ENCODE measurements around the gene NOTCH2.

NOTCH2 gene

DNA sequence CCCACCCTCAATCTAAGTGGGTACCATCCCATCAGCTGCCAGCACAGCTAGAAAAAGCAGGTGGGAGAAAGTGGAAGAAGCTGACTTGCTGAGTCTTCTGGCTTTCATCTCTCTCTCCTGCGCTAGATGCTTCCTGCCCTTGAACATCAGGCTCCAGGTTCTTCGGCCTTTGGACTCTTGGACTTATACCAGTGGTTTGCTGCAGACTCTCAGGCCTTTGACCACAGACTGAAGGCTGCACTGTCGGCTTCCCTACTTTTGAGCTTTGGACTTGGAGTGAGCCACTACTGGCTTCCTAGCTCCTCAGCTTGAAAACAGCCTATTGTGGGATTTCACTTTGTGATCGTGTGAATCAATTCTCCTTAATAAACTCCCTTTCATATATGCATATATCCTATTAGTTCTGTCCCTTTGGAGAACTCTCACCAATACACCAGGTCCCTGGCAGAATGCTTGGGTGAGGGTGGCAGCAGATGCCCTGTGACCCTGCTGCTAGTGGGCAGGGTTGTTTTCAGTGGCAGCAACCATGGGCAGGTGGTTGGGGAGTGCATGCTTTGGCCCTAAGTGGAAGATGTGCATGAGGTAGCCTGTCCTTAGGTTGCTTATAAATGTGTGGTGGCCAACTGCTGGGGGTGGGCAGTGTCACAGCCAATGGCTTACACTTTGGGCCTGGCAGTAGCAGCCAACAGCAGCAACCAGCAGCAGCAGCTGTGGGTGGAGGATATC lies 162.4 kb downstream of the NOTCH2 start:
- no peak for DNase-seq (ENCODE audit: low spot score)

DNA sequence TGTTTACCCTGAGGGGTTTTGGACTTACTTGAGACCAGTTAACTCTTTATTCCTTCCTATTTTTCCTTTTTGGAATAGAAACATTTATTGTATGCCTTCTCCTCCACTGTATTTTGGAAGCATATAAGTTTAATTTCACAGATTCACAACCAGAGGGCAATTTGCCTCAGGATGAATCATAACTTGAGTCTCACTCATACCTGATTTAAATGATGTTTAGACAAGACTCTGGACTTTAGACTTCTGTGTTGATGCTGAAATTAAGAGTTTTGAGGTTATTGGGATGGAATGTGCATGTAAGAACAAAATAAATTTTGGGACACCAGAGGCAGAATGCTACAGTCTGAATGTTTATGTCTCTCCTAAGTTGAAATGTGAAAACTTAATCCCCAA lies 166.0 kb downstream of the NOTCH2 start:
- DNase-seq (ENCODE audit: low spot score): no peak

DNA sequence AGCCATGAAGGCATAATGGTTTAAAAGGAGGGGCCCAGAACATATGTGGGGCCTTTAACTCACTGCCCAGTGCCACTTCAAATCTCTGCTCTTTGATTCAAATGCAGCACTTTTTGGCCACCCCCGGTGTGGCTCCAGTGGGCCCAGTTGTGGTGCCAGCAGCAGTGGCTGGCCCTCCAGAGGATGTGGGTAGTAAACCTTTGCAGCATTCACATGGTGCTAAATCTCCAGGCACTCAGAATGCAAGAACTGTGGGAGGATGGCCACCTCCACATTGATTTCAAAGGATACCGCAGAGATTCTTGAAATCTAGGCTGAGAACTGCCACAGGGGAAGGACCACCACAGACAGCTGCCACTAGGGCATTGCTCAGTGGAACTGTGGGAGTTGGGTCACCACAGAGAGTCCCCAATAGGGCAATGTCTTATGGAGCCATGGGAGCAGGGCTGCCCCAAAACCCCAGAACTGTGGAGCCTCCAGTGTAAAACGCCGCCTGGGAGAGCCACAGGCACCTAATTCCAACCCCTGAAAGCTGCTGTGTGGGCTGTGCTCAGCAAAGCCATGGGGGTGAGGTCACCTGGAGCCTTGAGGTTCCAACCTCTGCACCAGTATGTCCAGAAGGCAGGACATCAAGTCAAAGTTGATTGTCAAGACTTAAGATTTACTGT lies 166.6 kb downstream of the NOTCH2 start:
- no peak for DNase-seq (ENCODE audit: low spot score)

DNA sequence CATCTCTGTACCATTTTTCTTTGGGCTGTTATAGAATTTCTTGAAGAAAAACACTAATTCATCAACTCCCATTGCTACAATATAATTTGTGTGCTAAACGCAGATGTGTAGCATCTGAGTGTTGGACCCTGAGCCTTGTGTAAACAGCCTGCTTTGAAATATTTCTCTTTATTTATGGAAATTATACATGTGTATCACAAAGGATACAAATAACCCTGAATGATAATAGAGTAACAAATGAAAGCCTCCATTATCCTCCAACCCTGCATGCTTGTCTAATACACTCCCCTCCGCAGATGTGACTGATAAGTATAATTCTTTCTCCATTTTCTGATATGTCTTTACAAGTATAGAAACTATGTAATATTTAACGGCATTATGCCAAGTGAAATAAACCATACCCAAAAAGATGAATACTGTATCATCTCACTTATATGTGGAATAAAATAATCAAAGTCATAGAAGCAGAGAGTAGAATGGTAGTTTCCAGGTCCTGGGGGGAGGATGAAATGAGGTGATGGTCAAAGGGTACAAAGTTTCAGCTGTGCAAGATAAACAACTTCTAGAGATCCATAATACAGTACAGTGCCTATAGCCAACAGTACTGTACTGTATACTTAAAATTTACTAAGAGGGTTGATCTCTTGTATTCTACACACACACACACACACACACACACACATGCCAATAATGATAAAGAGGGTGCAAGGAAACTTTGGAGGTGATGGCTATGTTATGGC lies 170.3 kb downstream of the NOTCH2 start:
- DNase-seq (ENCODE audit: low spot score): no peak

DNA sequence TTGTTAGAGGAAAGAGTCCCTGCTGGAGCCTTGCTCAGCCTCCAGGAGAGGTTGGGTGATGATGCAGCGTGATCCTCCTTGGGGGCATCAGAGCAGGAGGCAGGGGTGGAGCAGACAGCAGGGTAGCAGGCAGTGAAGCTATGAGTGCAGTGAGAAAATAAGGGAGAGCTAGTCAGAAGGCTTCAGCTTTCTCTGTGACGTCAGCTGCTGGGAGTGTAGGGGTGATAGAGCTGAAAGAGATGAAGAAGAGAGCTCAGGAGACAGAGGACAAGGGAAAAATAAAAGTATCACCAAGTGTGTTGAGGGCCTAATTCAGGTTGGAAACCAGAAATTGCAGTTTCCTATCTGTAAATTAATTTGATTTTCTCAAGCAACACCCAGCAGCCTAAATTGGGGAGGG lies 170.9 kb downstream of the NOTCH2 start:
- DNase-seq (ENCODE audit: low spot score): no peak

DNA sequence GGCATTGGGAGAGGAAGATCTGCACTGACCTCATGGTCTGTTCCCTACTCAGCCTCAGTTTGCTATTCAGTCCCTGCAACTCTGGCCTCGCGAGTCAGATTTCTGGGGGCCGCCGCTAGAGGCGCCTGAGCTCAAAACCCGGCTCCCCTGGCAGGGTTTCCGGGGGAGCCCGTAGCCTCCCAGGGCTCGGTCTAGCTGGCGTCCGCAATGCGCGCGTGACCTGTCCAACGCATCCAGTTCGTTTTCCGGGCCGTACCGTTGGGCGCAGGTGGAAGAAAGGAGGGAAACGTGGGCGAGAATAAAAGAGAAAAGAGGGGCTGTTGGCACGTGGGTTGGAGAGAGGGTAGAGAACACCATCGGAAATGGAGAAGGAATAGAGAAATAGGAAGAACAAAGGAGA lies 173.2 kb downstream of the NOTCH2 start, which contains the start of gene ADAM30:
Gene ADAM30 (minus strand): TSS at position 213 of the 400 bp plus-strand sequence. CDS start 179 bp downstream, at position 34.
- no peak for DNase-seq (ENCODE audit: low spot score)

DNA sequence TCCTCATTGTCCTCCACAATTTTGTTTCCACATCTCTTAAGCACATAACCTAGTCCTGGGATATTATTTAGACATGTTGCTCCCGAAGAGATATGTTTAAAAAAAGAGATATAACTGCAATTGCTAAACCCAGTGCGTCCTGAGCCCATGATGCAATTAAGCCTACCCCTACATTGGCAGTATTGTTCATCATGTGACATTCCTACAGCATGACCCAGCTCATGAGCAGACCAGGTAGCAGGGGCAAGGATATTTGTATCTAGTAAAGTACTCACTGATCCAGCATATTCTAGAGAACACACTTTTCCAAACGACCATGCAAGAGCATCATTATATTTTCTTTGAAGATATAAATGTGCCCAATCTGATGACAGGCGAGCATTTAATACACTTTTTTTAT lies 174.4 kb downstream of the NOTCH2 start:
- DNase-seq (ENCODE audit: low spot score): no peak

DNA sequence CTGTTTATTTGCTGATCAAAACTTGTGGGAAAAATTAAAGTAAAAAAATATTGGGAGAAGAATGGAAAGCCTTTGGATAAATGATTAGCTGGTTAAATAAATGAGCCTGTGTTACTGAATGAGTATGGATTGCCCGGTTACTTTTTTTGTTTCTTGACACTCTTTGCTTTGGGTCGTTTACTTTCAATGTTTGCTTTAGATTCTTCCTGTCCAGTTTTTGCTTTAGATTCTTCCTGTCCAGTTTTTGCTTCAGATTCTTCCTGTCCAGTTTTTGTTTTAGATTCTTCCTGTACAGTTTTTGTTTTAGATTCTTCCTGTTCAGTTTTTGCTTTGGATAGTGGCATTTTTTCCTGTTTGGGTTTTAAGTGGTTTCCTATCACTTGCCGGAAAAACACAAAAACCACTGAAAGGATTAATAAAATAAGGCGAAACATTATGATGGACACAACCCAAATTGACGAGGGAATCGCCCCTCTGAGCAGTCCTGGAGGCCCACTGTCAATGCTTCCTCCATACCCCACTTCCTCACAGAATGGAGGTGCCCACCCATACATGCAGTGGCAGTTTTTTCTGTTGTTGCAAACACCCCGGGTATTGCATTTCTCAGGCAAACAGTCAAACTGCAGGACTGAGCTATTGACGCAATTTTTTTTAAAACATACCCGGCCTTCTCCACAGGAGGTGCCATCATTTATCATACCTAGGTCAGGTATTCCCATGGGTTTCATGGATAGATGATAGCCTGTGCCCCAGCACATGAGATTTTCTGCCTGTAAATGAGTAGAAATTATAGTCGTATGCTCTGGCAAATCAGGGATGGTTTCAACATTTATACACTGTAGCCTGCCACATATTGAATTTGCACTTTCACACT lies 175.4 kb downstream of the NOTCH2 start:
- DNase-seq (ENCODE audit: low spot score): no peak

DNA sequence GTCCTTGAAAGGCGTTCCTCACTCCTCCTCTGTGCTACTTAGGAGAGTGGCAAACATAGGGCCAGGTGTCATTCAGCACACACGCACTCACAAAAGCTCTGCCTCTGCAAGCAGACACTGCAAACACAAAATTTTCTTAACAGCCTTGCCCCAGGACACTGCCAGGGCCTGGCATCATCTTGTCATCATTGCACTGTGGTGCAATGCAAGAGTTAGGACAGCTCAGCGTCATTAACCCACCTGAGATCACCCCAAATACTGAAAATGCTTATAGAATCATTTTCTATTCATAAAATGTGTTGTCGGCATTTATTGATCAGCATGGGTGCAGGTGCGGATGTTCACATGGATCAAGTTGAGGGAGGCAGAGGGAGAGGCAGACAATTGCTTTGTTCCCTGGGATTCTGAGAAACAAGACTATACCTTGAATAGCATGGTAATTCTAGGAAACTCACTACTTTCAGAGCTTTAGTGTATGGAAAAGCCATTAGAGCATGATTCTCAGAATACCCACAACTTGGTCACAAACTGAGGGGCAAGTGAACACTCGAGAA lies 176.1 kb downstream of the NOTCH2 start:
- no peak for DNase-seq (ENCODE audit: low spot score)

DNA sequence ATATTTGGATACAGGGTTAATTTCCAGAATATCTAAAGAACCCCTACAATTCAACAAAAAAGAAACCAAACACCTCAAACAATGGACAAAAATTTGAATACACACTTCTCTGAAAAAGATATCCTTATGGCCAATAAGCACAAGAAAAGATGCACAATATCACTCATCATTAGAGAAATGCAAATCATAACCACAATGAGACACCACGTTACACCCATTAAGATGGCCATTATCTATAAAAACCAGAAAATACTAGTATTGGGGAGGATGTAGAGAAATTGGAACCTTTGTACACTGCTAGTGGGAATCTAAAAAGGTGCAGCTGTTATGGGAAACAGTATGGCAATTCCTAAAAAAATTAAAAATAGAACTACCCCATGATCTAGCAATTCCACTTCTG lies 178.1 kb downstream of the NOTCH2 start:
- no peak for DNase-seq (ENCODE audit: low spot score)

DNA sequence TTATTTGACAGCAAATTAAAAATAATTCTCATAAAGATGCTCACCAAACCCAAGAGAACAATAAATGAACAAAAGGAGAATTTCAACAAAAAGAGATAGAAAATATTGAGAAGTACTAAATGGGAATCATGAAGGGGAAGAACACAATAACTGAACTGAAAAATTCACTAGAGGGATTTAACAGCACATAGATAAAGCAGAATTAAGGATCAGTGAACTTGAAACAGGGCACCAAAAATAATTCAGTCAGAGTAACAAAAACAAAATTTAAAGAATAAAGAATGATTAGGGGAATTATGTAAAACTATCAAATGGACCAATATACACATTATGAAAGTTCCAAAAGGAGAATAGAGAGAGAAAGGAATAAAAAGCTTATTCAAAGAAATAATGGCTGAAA lies 181.0 kb downstream of the NOTCH2 start:
- no peak for DNase-seq (ENCODE audit: low spot score)

DNA sequence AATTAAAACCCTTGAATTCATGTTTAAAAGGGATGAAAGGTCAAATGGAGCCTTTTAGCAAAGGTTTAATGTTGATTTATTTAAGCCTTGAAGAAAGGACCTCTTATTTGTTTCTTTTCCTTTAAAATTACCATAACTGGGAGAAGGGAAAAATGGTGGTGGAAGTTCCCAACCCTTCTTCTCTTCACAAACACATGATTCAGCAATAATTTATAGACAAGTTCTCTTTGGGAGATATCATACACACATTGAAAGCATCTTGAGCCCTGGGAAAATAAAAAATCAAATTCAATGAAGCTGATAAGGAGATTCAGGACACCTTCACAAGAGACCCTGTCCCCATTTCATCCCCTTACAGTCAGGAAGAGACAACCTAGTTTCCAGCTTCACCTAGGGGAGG lies 182.0 kb downstream of the NOTCH2 start:
- DNase-seq (ENCODE audit: low spot score): no peak

DNA sequence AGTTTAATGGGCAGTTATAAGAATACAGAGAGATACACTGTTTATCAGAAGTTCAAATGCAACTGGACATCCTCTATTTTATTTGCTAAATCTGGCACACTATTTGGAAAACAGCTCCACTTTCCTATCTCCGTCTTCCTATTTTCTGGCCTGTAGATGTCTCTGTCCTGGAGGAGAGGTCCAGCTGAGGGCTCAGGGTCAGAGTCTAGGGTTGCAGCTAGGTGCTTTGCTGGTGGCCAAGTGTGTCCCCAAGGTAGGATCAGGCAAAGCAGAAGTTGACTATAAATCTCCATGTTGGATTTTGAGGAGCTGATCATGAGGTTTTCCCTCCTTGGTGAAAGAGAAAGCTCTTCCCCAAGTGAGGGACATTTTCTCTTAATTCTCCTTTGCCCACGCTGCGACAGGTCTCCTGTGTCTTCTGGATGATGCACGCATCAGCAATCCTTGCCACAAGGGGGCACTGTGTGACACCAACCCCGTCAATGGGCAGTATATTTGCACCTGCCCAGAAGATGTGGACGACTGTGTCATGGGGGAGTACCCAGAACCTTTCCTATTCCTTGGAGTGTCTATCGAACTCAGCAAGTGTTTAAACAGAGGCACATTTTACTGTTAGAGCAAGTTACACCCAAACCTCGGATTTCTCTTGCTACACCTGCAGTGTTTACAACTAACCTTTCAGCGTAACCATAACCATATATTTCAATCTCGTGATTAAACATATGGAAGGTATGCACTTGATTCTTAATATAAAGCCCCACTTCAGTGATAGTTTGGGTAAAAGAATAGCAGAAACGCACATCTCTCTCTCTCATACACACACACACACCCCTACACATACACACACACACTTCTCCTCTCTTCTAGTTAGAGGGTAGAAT lies 183.3 kb downstream of the NOTCH2 start:
- DNase-seq (ENCODE audit: low spot score): peak; percentile 40

DNA sequence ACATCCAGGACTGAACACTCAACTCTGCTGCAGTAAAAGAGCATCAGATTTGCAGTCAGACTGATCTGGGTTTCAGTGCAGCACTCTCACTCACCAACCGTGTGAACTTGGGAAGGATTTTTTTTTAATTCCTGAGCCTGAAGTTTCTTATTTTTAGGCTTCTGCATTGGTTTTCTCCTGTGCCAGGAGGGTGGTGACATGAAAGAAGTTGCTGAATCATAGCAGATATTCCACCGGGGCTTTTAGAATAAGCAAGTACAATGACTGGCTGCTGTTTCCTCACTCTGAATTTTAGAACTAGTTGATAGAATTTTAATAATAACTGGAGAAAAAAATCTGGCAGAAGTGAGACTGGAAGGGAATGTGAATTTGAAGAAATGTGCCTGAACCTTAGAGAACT lies 184.8 kb downstream of the NOTCH2 start:
- DNase-seq (ENCODE audit: low spot score): no peak

DNA sequence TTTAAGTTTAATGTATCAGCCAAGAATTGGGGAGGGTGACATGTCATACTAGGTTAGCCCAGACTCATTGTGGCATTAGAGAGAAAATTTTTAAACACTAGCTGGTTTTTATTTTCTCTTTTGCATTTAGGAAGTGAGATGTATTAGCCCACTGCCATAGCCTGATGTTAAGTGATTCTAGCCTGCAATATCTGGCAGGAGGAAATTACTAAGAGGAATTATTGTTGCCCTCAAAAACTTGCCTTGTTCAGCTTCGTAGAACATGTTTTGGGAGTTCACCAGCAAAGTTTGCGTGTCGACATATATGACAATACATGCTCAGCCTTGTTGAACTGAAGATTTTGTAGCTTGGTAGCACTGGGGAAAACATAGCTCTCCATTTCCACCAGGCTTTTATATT lies 185.6 kb downstream of the NOTCH2 start:
- DNase-seq (ENCODE audit: low spot score): no peak

DNA sequence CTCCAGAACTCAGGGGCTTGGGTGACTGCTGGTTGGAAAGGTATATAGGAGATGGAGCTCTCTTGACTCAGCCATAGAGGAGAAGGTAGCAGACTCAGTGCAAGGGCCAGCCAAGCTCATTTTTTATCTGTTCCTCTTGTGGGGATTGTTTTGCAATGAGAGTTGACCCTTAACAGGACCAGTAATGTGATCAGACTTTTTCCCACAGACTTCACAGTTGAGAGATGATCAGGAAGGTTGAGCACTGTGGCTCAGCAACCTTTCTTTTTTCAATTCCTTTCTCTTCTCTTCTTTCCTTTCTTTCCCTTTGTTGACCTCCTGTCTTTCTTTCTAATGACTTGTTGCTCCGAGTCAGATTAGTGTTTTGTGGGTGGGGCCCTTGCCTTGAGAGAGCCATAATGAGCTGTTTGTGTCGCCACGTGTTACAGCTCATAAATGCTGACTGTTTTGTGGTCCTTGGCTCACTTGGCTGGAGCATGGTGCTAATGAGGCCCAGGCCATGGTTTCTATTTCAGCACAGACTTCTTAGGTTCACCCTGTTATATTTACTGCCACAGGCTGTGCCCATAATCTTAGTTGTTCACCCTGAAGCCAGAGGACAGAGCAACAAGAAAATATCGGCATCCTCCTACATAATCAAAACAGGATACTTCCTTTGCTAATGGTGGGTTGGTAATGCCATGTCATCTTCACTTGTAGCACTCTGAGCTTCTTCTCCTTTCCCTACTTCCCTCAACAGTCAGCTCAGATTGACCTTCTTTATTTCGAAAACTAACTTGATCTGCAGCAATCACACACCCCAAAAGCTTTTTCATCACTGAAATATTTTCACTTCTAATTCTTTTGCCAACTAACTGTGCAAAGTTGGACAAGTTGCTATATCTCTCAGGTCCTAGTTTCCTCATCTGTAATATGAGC lies 187.1 kb downstream of the NOTCH2 start:
- DNase-seq (ENCODE audit: low spot score): no peak

DNA sequence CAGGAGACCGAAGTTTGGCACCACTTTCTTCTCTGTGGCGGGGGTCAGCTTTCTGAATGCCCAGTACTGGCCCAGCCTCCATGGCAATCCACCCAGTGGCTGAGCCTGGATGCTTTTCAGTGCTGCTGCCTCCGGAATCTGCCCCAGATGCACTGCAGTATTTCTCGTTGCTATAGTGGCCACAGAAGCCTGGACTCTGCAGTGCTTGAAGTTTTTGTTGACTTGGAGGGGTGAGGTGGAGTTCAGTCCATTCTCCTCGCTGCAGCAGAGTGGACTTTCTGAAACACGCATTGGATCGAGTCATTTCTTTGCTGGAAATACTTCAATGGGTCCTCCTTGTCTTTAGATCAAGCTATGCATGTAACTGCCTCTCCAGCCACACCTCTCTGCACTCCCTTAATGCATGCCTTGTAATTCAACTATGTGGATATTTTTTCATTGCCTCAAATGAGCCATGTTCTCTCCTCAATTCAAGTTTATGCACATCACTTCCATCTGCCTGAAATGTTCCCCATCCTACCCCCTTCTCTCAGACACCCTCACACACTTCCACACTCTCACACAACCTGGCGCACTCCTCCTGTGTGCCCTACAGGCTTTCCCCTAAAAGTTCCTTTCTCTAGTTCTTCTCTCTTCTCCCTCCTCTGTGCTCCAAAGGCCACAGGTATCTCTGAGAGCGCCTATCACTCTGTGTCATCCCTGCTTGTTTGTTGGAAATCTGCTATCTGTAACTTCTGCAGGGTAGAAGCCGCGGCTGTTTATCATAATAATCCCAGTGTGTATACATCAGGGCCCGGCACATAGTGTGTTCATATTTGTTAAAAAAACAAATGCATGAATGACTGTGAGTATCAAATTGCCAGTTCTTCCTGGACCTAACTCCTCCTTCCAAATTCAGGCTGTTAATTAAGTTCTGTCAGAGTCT lies 189.7 kb downstream of the NOTCH2 start:
- DNase-seq (ENCODE audit: low spot score): no peak

DNA sequence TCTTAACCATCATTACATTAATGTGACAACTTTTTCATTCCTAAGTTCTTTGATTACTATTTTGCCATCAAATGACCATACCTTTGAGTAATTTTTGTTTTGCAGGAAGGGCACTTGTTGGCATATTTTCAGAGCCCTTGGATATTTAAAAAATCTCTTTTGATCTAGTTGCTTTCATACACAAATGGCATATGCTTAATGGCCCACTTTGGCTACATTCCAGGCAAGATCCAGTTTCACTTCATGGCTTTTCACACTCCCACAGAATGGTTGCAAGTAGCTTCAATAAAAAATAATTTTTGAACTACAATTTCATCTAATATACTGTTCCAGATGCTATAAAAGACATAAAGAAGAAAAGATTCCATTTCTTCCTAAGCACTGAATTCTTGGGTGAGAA lies 191.3 kb downstream of the NOTCH2 start:
- DNase-seq (ENCODE audit: low spot score): no peak

DNA sequence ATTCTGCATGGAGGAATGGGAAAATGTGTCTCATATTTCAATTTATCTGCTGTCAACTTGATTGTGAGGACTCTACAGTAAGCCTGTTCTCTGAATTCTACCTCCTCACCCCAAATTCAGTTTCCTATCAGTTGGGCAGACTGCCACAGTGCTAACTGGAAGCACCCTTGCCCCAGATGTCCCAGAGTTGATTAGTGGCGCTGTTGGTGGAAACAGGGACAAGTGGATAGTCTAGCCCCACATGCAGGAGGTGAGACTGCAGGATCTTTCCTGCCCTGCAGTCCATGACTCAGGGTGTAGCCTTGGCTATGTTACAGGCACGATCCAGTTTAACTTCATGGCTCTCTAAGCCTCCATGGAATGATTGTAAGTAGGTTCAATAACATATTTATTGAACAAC lies 195.3 kb downstream of the NOTCH2 start:
- DNase-seq (ENCODE audit: low spot score): no peak
